K562 (cell line): ENCODE measurements around the gene SCN2B. TPM values are rescaled to one million over a fixed set of nuclear protein-coding genes. Genes with fewer than 3 reads are reported as not detected.
A peak's percentile ranks its signal among the peaks of the same experiment; 100 is the strongest.

Experiments
- ATAC-seq: fragments of 200-7000 bp; cut with Tn5 transposase; 3 replicates; pipeline ENCODE4 v1.9.1; 2020; ENCODE audit warnings: moderate library complexity
- BruUV-seq: library from RNA; stranded (reverse); fragments of 400-500 nt; replicated peaks from 2 replicates; lab custom pipeline; 2021; lab: Mats Ljungman, UMichigan
- CTCF ChIA-PET: fragments of 300-600 bp; formaldehyde crosslinking; extraction: SDS; loops from one replicate; lab custom pipeline; 2021; ENCODE audit warnings: low intra/inter-chr PET ratio; lab: Yijun Ruan, JAX
- POLR2A ChIA-PET: fragments of 300-600, 350-650 bp; sonication (Branson Sonifier 250); formaldehyde crosslinking; extraction: SDS; loops from one replicate; lab custom pipeline; 2021; ENCODE audit warnings: antibody characterized with exemption, inconsistent platforms; lab: Yijun Ruan, JAX
- DNase-seq, 4 experiments: peaks; one replicate each; pipeline versions ENCODE4 v3.0.0 to v3.0.0-alpha.2; 2011 to 2018; ENCODE audit warnings: low spot score in 3 of 4, mixed read lengths in 3 of 4; ENCODE audit errors: extremely low read depth in 1 of 4
- FAIRE-seq: peaks from 2 replicates; lab custom pipeline; 2011; peaks lifted over from hg19 to GRCh38; lab: Jason Lieb, UNC
- H2AFZ ChIP-seq: 2 replicates; pipeline ENCODE4 v1.6.0; 2011; ENCODE audit warnings: low read depth, low read length, control low read depth, inconsistent platforms
- H3K27ac ChIP-seq: fragments of 200-600 bp; 3 replicates; pipeline ENCODE4 v1.8.0; 2011; ENCODE audit warnings: low read depth, mild to moderate bottlenecking, control low read depth, inconsistent platforms, low read length, moderate library complexity, mixed read lengths; ENCODE audit errors: extremely low read depth
- H3K27me3 ChIP-seq, 2 experiments: fragments of 300-600 bp in 1 of 2; 2 replicates in 1 of 2; 3 replicates in 1 of 2; pipeline versions ENCODE4 v1.6.0 to v1.8.0; 2011; ENCODE audit warnings: inconsistent platforms in 2 of 2, low read length in 2 of 2, mild to moderate bottlenecking in 1 of 2, mixed read lengths in 1 of 2, moderate library complexity in 1 of 2; ENCODE audit not compliant: control insufficient read depth in 2 of 2, insufficient read depth in 2 of 2
- H3K36me3 ChIP-seq: fragments of 300-600 bp; 3 replicates; pipeline ENCODE4 v1.8.0; 2011; ENCODE audit warnings: mild to moderate bottlenecking, low read length, inconsistent platforms; ENCODE audit not compliant: control insufficient read depth, insufficient read depth
- H3K4me1 ChIP-seq, 2 experiments: fragments of 200-600 bp in 1 of 2; replicated peaks in 1 of 2; 2 replicates in 1 of 2; 3 replicates in 1 of 2; pipeline versions ENCODE4 v1.5.1 to v1.8.0; 2011; ENCODE audit warnings: inconsistent platforms in 2 of 2, low read length in 2 of 2, mild to moderate bottlenecking in 1 of 2, mixed read lengths in 1 of 2, moderate library complexity in 1 of 2; ENCODE audit not compliant: control insufficient read depth in 2 of 2, insufficient read depth in 2 of 2
- H3K4me2 ChIP-seq: 2 replicates; pipeline ENCODE4 v1.6.1; 2011; ENCODE audit warnings: low read length, control low read depth, inconsistent platforms, mixed read lengths; ENCODE audit not compliant: insufficient read depth
- H3K4me3 ChIP-seq: fragments of 200-600 bp; sonication (generic), shearing (Covaris generic); 2 replicates; pipeline ENCODE4 v1.5.1; 2016; ENCODE audit warnings: control low read depth, inconsistent platforms
- H3K79me2 ChIP-seq: fragments of 200-600 bp; 3 replicates; pipeline ENCODE4 v1.8.0; 2011; ENCODE audit warnings: low read length, inconsistent platforms; ENCODE audit not compliant: control insufficient read depth, insufficient read depth
- H3K9ac ChIP-seq, 2 experiments: 2 replicates each; pipeline versions ENCODE4 v1.6.0 to v1.6.1; 2011; ENCODE audit warnings: low read depth in 2 of 2, low read length in 2 of 2, control low read depth in 1 of 2, inconsistent platforms in 1 of 2, mild to moderate bottlenecking in 1 of 2, mixed read lengths in 1 of 2; ENCODE audit not compliant: insufficient read depth in 1 of 2
- H3K9me1 ChIP-seq: one replicate; pipeline ENCODE4 v1.6.0; 2011; ENCODE audit warnings: inconsistent platforms, mild to moderate bottlenecking, low read length, moderate library complexity; ENCODE audit not compliant: control insufficient read depth, insufficient read depth
- H3K9me3 ChIP-seq: replicated peaks from 2 replicates; pipeline ENCODE4 v1.5.1; 2011; ENCODE audit warnings: low read depth, low read length, inconsistent platforms; ENCODE audit not compliant: control insufficient read depth, insufficient read depth
- H4K20me1 ChIP-seq: replicated peaks from 2 replicates; pipeline ENCODE4 v1.6.1; 2011; ENCODE audit warnings: low read length, inconsistent platforms, mixed read lengths; ENCODE audit not compliant: control insufficient read depth, insufficient read depth
- CBFA2T3 ChIP-seq: fragments of 450-650 bp; IDR thresholded peaks from 2 replicates; pipeline ENCODE4 v1.6.1; 2017
- CEBPB ChIP-seq: fragments of 450-650 bp; IDR thresholded peaks from 2 replicates; pipeline ENCODE4 v1.6.1; 2016; ENCODE audit warnings: missing genetic modification characterization, missing compliant biosample characterization
- CEBPG ChIP-seq, 3 experiments: fragments of 200-800 bp in 1 of 3; sonication (Bioruptor generic) in 1 of 3; sonication (generic) in 1 of 3; formaldehyde crosslinking in 1 of 3; IDR thresholded peaks in 2 of 3; conservative IDR thresholded peaks in 1 of 3; 2 replicates each; pipeline versions ENCODE4 v1.6.1 to v1.8.0; 2016 to 2022; ENCODE audit warnings: missing compliant biosample characterization in 2 of 3, missing genetic modification characterization in 2 of 3, mild to moderate bottlenecking in 1 of 3, missing genetic modification reagents in 1 of 3
- ETV1 ChIP-seq: fragments of 450-650 bp; conservative IDR thresholded peaks from 2 replicates; pipeline ENCODE4 v1.6.1; 2016; ENCODE audit warnings: missing genetic modification characterization, control low read depth, low read depth, missing compliant biosample characterization
- TRIM24 ChIP-seq, 2 experiments: fragments of 450-650 bp; IDR thresholded peaks; 2 replicates each; pipeline ENCODE4 v1.6.1; 2016
- ZNF134 ChIP-seq: fragments of 250-450 bp; sonication (Bioruptor Pico); conservative IDR thresholded peaks from 2 replicates; pipeline ENCODE4 v1.4.0; 2020
- ZSCAN32 ChIP-seq: fragments of 450-650 bp; formaldehyde crosslinking; IDR thresholded peaks from 2 replicates; pipeline ENCODE4 v1.4.0; 2020; ENCODE audit warnings: mild to moderate bottlenecking, moderate library complexity
- WGBS: fragments of 100-300 bp; shearing (Covaris generic); methylation state at CpG from one replicate; pipeline ENCODE4 v1.1.6; 2016; ENCODE audit warnings: low coverage, mixed read lengths; ENCODE audit not compliant: insufficient coverage; ENCODE audit errors: missing lambda C conversion rate; 5-methylcytosine and 5-hydroxymethylcytosine counted together
- in situ Hi-C: fragments of 300-500 bp; cut with MboI; formaldehyde crosslinking; loops from 4 replicates; pipeline ENCODE4 v1.15.0; 2018; ENCODE audit warnings: inconsistent platforms, mixed read lengths
- intact Hi-C: fragments of 100-400 bp; cut with micrococcal nuclease; formaldehyde crosslinking; loops from 2 replicates; pipeline ENCODE4 v1.14.2; 2022
- polyA plus RNA-seq, 8 experiments: library from polyadenylated mRNA; depleted of rRNA in 4 of 8; stranded (reverse) in 5 of 8; unstranded in 3 of 8; fragments of >200 nt; fragmentation: Nextera tagmentation in 2 of 8; fragmentation: Illumina TruSeq in 1 of 8; extraction: Ambion mirVana in 2 of 8; extraction: Trizol in 1 of 8; gene quantifications; 2 replicates each; pipeline versions ENCODE4 v1.2.1 to v1.2.3, GENCODE V29; 2011 to 2014; ENCODE audit warnings: inconsistent platforms in 1 of 8, missing spikeins in 1 of 8
- total RNA-seq, 7 experiments: library from RNA; depleted of rRNA in 6 of 7; stranded (reverse); fragments of >200 nt in 6 of 7; fragmentation: Illumina TruSeq in 2 of 7; extraction: Trizol in 2 of 7; gene quantifications; 2 replicates each; pipeline versions ENCODE4 v1.2.1 to v1.2.3, GENCODE V29; 2011 to 2021; ENCODE audit warnings: low replicate concordance in 1 of 7
- TF ChIP-seq, protein P1 (sequence below): sonication (generic); IDR thresholded peaks from 2 replicates; pipeline ENCODE4 v1.6.1; 2016
- TF ChIP-seq, protein P2 (sequence below): fragments of 450-650 bp; IDR thresholded peaks from 2 replicates; pipeline ENCODE4 v1.6.1; 2016; ENCODE audit warnings: mild to moderate bottlenecking, moderate library complexity

Gene SCN2B
- total and polyA plus RNA-seq, 9 of the 15 experiments (the other 6 are each of a cell fraction or from before 2014, with no cell fraction given) = not detected

DNA sequence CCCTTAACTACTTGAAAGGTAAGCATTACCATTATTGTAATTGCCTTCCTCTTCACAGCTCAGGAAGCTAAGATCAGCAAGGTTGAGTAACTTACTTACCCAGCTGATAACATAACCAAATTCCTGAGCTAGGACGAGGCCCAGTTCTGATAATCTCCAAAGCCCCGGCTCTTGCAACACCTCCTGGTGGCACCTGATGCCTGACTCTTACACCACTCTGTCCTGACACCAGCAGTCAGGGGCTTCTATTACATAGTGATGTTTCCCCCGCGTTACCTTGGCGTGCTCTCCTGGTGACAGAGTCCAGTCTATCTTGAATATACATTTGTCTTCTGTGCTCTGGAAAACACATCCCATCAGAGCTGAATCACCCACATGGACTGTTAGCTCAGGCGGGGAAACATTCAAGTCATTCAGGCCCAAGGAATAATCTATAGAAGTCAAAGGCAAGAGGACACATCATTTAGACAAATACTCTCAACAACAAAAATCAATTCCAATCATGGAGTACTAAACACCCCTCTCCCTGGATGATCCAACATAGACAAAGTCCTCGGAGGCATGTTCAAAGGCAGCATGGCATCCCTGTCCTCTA, 35.8 kb upstream of the SCN2B start:
- no TSS peak for BruUV-seq

More for the DNA sequence above, 35.8 kb upstream of the SCN2B start:
- ATAC-seq (peak; percentile 35; the same call in 2 of the 3 replicates), FAIRE-seq (no peak), DNase-seq (peak in 2 of 4 experiments; percentile 10 to 11)
- Histone ChIP-seq H3K79me2 (no peaks in the 10 kb centered on the region), H3K27ac (no peak overlapping the region), H4K20me1 (no peaks in the 10 kb centered on the region), H3K9me3 (no peaks in the 10 kb centered on the region), H3K4me1 (peaks cover 0 to 5% of the 10 kb centered on the region in 2 experiments; a peak in 2 of 5 replicates), H2AFZ (no peak overlapping the region), H3K27me3 (peaks cover 18 to 20% of the 10 kb centered on the region in 2 experiments), H3K9ac (no peak overlapping the region), H3K9me1 (no peaks in the 10 kb centered on the region), H3K4me2 (no peak overlapping the region), H3K36me3 (no peaks in the 10 kb centered on the region), H3K4me3 (no peak overlapping the region)
- TF ChIP-seq CEBPG (CRISPR knock-in tag; IDR thresholded peaks at IDR 0.05) = no peak
- peak in 1 of 2 experiments; percentile 62; a peak in 2 of 4 replicates for TF ChIP-seq CEBPG (tag; conservative IDR thresholded peaks at IDR 0.05 in 1 of 2, IDR thresholded peaks at IDR 0.05 in 1 of 2)
- 0 out of 2 replicates have a peak, but pooled peaks have one; percentile 25 for TF ChIP-seq ETV1 (tag)
- no peak for TF ChIP-seq ZNF134 (CRISPR knock-in tag)
- TF ChIP-seq CBFA2T3 = 0 out of 2 replicates have a peak, but pooled peaks have one; percentile 11
- TF ChIP-seq, protein P1, sequence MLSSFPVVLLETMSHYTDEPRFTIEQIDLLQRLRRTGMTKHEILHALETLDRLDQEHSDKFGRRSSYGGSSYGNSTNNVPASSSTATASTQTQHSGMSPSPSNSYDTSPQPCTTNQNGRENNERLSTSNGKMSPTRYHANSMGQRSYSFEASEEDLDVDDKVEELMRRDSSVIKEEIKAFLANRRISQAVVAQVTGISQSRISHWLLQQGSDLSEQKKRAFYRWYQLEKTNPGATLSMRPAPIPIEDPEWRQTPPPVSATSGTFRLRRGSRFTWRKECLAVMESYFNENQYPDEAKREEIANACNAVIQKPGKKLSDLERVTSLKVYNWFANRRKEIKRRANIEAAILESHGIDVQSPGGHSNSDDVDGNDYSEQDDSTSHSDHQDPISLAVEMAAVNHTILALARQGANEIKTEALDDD = peak; percentile 74
- TF ChIP-seq ZSCAN32 (CRISPR knock-in tag) = no peak
- TF ChIP-seq CEBPB = peak; percentile 85
- 0 out of 4 replicates have a peak, but pooled peaks of 1 of the 2 experiments have one; percentile 11 for TF ChIP-seq TRIM24 (IDR thresholded peaks at IDR 0.05)
- TF ChIP-seq, protein P2, sequence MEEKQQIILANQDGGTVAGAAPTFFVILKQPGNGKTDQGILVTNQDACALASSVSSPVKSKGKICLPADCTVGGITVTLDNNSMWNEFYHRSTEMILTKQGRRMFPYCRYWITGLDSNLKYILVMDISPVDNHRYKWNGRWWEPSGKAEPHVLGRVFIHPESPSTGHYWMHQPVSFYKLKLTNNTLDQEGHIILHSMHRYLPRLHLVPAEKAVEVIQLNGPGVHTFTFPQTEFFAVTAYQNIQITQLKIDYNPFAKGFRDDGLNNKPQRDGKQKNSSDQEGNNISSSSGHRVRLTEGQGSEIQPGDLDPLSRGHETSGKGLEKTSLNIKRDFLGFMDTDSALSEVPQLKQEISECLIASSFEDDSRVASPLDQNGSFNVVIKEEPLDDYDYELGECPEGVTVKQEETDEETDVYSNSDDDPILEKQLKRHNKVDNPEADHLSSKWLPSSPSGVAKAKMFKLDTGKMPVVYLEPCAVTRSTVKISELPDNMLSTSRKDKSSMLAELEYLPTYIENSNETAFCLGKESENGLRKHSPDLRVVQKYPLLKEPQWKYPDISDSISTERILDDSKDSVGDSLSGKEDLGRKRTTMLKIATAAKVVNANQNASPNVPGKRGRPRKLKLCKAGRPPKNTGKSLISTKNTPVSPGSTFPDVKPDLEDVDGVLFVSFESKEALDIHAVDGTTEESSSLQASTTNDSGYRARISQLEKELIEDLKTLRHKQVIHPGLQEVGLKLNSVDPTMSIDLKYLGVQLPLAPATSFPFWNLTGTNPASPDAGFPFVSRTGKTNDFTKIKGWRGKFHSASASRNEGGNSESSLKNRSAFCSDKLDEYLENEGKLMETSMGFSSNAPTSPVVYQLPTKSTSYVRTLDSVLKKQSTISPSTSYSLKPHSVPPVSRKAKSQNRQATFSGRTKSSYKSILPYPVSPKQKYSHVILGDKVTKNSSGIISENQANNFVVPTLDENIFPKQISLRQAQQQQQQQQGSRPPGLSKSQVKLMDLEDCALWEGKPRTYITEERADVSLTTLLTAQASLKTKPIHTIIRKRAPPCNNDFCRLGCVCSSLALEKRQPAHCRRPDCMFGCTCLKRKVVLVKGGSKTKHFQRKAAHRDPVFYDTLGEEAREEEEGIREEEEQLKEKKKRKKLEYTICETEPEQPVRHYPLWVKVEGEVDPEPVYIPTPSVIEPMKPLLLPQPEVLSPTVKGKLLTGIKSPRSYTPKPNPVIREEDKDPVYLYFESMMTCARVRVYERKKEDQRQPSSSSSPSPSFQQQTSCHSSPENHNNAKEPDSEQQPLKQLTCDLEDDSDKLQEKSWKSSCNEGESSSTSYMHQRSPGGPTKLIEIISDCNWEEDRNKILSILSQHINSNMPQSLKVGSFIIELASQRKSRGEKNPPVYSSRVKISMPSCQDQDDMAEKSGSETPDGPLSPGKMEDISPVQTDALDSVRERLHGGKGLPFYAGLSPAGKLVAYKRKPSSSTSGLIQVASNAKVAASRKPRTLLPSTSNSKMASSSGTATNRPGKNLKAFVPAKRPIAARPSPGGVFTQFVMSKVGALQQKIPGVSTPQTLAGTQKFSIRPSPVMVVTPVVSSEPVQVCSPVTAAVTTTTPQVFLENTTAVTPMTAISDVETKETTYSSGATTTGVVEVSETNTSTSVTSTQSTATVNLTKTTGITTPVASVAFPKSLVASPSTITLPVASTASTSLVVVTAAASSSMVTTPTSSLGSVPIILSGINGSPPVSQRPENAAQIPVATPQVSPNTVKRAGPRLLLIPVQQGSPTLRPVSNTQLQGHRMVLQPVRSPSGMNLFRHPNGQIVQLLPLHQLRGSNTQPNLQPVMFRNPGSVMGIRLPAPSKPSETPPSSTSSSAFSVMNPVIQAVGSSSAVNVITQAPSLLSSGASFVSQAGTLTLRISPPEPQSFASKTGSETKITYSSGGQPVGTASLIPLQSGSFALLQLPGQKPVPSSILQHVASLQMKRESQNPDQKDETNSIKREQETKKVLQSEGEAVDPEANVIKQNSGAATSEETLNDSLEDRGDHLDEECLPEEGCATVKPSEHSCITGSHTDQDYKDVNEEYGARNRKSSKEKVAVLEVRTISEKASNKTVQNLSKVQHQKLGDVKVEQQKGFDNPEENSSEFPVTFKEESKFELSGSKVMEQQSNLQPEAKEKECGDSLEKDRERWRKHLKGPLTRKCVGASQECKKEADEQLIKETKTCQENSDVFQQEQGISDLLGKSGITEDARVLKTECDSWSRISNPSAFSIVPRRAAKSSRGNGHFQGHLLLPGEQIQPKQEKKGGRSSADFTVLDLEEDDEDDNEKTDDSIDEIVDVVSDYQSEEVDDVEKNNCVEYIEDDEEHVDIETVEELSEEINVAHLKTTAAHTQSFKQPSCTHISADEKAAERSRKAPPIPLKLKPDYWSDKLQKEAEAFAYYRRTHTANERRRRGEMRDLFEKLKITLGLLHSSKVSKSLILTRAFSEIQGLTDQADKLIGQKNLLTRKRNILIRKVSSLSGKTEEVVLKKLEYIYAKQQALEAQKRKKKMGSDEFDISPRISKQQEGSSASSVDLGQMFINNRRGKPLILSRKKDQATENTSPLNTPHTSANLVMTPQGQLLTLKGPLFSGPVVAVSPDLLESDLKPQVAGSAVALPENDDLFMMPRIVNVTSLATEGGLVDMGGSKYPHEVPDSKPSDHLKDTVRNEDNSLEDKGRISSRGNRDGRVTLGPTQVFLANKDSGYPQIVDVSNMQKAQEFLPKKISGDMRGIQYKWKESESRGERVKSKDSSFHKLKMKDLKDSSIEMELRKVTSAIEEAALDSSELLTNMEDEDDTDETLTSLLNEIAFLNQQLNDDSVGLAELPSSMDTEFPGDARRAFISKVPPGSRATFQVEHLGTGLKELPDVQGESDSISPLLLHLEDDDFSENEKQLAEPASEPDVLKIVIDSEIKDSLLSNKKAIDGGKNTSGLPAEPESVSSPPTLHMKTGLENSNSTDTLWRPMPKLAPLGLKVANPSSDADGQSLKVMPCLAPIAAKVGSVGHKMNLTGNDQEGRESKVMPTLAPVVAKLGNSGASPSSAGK = no peak
- in situ Hi-C loops = no loop called here
- ChIA-PET POLR2A (interaction anchor here (1.0 to 1.5 kb wide), 3 partner anchors 9 to 12 kb away, joined by 3 to 4 read pairs (median 3); partner anchors contain the start of gene JAML), CTCF (no interaction called here)
- intact Hi-C loops = no loop called here
- WGBS = 6% methylated on average over 7 of the region's 7 CpGs
